ENCODE measurements around the gene DNAAF2.

GRCh38 chr14:49614196-49614595 is 20.8 kb downstream of the DNAAF2 start:
- TF ChIP-seq EGR1 (IDR thresholded peaks at IDR 0.05; ENCODE audit: low read depth) (no peak), CTCF (IDR thresholded peaks at IDR 0.05 in 2 of 3, conservative IDR thresholded peaks at IDR 0.05 in 1 of 3; ENCODE audit: borderline replicate concordance in 1 of 3, insufficient read depth in 1 of 3, low read depth in 2 of 3, low read length in 2 of 3) (no peak), ZNF274 (IDR thresholded peaks at IDR 0.05; ENCODE audit: low read depth, low read length) (no peak), POLR2A (IDR thresholded peaks at IDR 0.05; ENCODE audit: borderline replicate concordance, extremely low read depth, insufficient read depth, insufficient read length) (no peak), REST (IDR thresholded peaks at IDR 0.05; ENCODE audit: low read depth) (no peak), ELF1 (IDR thresholded peaks at IDR 0.05; ENCODE audit: borderline replicate concordance, low read depth) (no peak), EZH2 (IDR thresholded peaks at IDR 0.05) (no peak), EZH2phosphoT487 (IDR thresholded peaks at IDR 0.05; ENCODE audit: borderline replicate concordance) (no peak), POLR2AphosphoS5 (IDR thresholded peaks at IDR 0.05; ENCODE audit: low read depth, low read length) (no peak), RAD21 (IDR thresholded peaks at IDR 0.05; ENCODE audit: low read depth) (no peak)
- TF ChIP-seq, protein P1, sequence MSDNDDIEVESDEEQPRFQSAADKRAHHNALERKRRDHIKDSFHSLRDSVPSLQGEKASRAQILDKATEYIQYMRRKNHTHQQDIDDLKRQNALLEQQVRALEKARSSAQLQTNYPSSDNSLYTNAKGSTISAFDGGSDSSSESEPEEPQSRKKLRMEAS (IDR thresholded peaks at IDR 0.05) = no peak
